HFF-Myc (cell line): Measurements from ENCODE around the gene ITGB8.

Experiments used
- DNase-seq: peaks from one replicate; pipeline ENCODE4 v3.0.0-alpha.2; 2011; ENCODE audit warnings: low read depth; ENCODE audit errors: extremely low read depth
- H3K4me3 ChIP-seq: replicated peaks from 2 replicates; pipeline ENCODE4 v1.5.1; 2011; ENCODE audit warnings: low read depth, mild to moderate bottlenecking, control low read depth, low read length
- CTCF ChIP-seq: IDR thresholded peaks from 2 replicates; pipeline ENCODE4 v1.5.1; 2012; ENCODE audit warnings: mild to moderate bottlenecking, low read depth, low read length, control low read depth; ENCODE audit errors: missing control alignments

The ITGB8 gene

GRCh38 chr7:20307119-20307518, 23.6 kb upstream of the ITGB8 start:
- no peak for TF ChIP-seq CTCF
- H3K4me3 ChIP-seq, result no peak overlapping the region
- no peak for DNase-seq

GRCh38 chr7:20307901-20308300, 22.8 kb upstream of the ITGB8 start:
- no peak for DNase-seq
- no peak overlapping the region for H3K4me3 ChIP-seq
- no peak for TF ChIP-seq CTCF

- no peak for TF ChIP-seq CTCF
- no peak for DNase-seq
- no peak overlapping the region for H3K4me3 ChIP-seq
Measured at GRCh38 chr7:20310301-20310700, 20.4 kb upstream of the ITGB8 start.

GRCh38 chr7:20310963-20311742, 19.5 kb upstream of the ITGB8 start:
- DNase-seq, result no peak
- H3K4me3 ChIP-seq, result no peak overlapping the region
- TF ChIP-seq CTCF, result peak; percentile 5

GRCh38 chr7:20311743-20312042, 19.0 kb upstream of the ITGB8 start:
- DNase-seq, result no peak
- no peak for TF ChIP-seq CTCF
- no peak overlapping the region for H3K4me3 ChIP-seq

- no peak for TF ChIP-seq CTCF
- DNase-seq, result no peak
- H3K4me3 ChIP-seq, result no peak overlapping the region
Measured at GRCh38 chr7:20312562-20312961, 18.1 kb upstream of the ITGB8 start.

- DNase-seq, result no peak
- no peak for TF ChIP-seq CTCF
- no peak overlapping the region for H3K4me3 ChIP-seq
Measured at GRCh38 chr7:20313626-20314025, 17.1 kb upstream of the ITGB8 start.
